ENCODE data around the gene CCT6A. TPM values are rescaled to one million over a fixed set of nuclear protein-coding genes. Genes with fewer than 3 reads are reported as not detected.
"Not testable (repeated sequence)": the region's sequence is repeated elsewhere in the genome, so short reads cannot be mapped to it uniquely, and the experiment has no call there.

Gene CCT6A
- polyA plus RNA-seq, 4 donors = 71.3 to 237 (median 102) TPM

GRCh38 chr7:56107954-56108258 lies 56.3 kb downstream of the CCT6A start:
- DNase-seq (no peak), FAIRE-seq (no peak)
- H3K27ac ChIP-seq (ENCODE audit: low read depth in 1 of 3, low read length in 2 of 3) = no peak overlapping the region
- peaks cover 0 to 8% (median 3%) of the 10 kb centered on the region in 3 donors for H3K4me1 ChIP-seq (ENCODE audit: control insufficient read depth in 3 of 3, insufficient read depth in 2 of 3, low read depth in 1 of 3, low read length in 2 of 3)
- no peaks in the 10 kb centered on the region for H3K9me3 ChIP-seq (ENCODE audit: control insufficient read depth in 2 of 2, insufficient read depth in 1 of 2, low read depth in 1 of 2, low read length in 1 of 2)
- WGBS, 3 donors = 94 to 96% (median 95%) methylated on average over 1 of the region's 1 CpG
- no peak overlapping the region for H3K4me3 ChIP-seq (ENCODE audit: low read depth in 1 of 3, low read length in 3 of 3)
- peaks cover 0 to 13% (median 12%) of the 10 kb centered on the region in 3 donors for H3K36me3 ChIP-seq (ENCODE audit: control insufficient read depth in 3 of 3, insufficient read depth in 2 of 3, low read depth in 1 of 3, low read length in 3 of 3)
- no peaks in the 10 kb centered on the region for H3K27me3 ChIP-seq (ENCODE audit: control insufficient read depth in 3 of 3, insufficient read depth in 3 of 3, low read length in 3 of 3)

GRCh38 chr7:56110611-56111010 lies 59.0 kb downstream of the CCT6A start:
- Histone ChIP-seq H3K27ac (ENCODE audit: low read depth in 1 of 3, low read length in 2 of 3) (no peak overlapping the region), H3K4me1 (ENCODE audit: control insufficient read depth in 3 of 3, insufficient read depth in 2 of 3, low read depth in 1 of 3, low read length in 2 of 3) (peaks cover 0 to 3% (median 0%) of the 10 kb centered on the region in 3 donors), H3K27me3 (ENCODE audit: control insufficient read depth in 3 of 3, insufficient read depth in 3 of 3, low read length in 3 of 3) (peaks cover 0 to under 1% (median 0%) of the 10 kb centered on the region in 3 donors), H3K36me3 (ENCODE audit: control insufficient read depth in 3 of 3, insufficient read depth in 2 of 3, low read depth in 1 of 3, low read length in 3 of 3) (no peaks in the 10 kb centered on the region), H3K4me3 (ENCODE audit: low read depth in 1 of 3, low read length in 3 of 3) (no peak overlapping the region), H3K9me3 (ENCODE audit: control insufficient read depth in 2 of 2, insufficient read depth in 1 of 2, low read depth in 1 of 2, low read length in 1 of 2) (no peaks in the 10 kb centered on the region)
- FAIRE-seq (no peak), DNase-seq (no peak)
- 80 to 84% (median 83%) methylated on average over 1 of the region's 1 CpG for WGBS, 3 donors

- not testable (repeated sequence) for H3K36me3 ChIP-seq (ENCODE audit: control insufficient read depth in 3 of 3, insufficient read depth in 2 of 3, low read depth in 1 of 3, low read length in 3 of 3); H3K27ac ChIP-seq (ENCODE audit: low read depth in 1 of 3, low read length in 2 of 3); FAIRE-seq; H3K4me3 ChIP-seq (ENCODE audit: low read depth in 1 of 3, low read length in 3 of 3); H3K4me1 ChIP-seq (ENCODE audit: control insufficient read depth in 3 of 3, insufficient read depth in 2 of 3, low read depth in 1 of 3, low read length in 2 of 3); DNase-seq; H3K9me3 ChIP-seq (ENCODE audit: control insufficient read depth in 2 of 2, insufficient read depth in 1 of 2, low read depth in 1 of 2, low read length in 1 of 2); H3K27me3 ChIP-seq (ENCODE audit: control insufficient read depth in 3 of 3, insufficient read depth in 3 of 3, low read length in 3 of 3)
- 94 to 98% (median 98%) methylated on average over 3 of the region's 3 CpGs for WGBS, 3 donors
Measured at GRCh38 chr7:56112244-56112643, 60.7 kb downstream of the CCT6A start.

Other genes starting within 250 kb of the CCT6A start
- not detected for gene SEPTIN14, start 189.0 kb upstream of the CCT6A start, polyA plus RNA-seq
- 1 to 10 TPM in 2 of 4 donors, under 1 TPM in 2; 0.54 to 3.2 (median 0.98) TPM for gene ZNF713, start 164.3 kb upstream of the CCT6A start, polyA plus RNA-seq
- gene MRPS17, start 99.9 kb upstream of the CCT6A start, polyA plus RNA-seq = 10 to 100 TPM; 11.3 to 15.7 (median 13.7) TPM
- gene NIPSNAP2, start 87.2 kb upstream of the CCT6A start, polyA plus RNA-seq = 10 to 100 TPM; 28.2 to 52.8 (median 40.9) TPM
- 10 to 100 TPM in 2 of 4 donors, 1 to 10 TPM in 2; 2.7 to 88.4 (median 16.6) TPM for gene PSPH, start 321 bp upstream of the CCT6A start, polyA plus RNA-seq
- gene SUMF2, start 12.5 kb downstream of the CCT6A start, polyA plus RNA-seq = 100 to 1,000 TPM in 2 of 4 donors, 10 to 100 TPM in 2; 45.0 to 304 (median 92.7) TPM
- 1 to 10 TPM in 2 of 4 donors, under 1 TPM in 2; 0.49 to 2.3 (median 1.2) TPM for gene PHKG1, start 41.2 kb downstream of the CCT6A start, polyA plus RNA-seq
- gene CHCHD2, start 54.7 kb downstream of the CCT6A start, polyA plus RNA-seq = 100 to 1,000 TPM; 375 to 788 (median 725) TPM
- gene NUPR2, start 64.7 kb downstream of the CCT6A start, polyA plus RNA-seq = 1 to 10 TPM in 2 of 4 donors, not detected in 2; 2.1 to 2.3 TPM